ENCODE results near the gene DAGLB. TPM values are rescaled to one million over a fixed set of nuclear protein-coding genes. Genes with fewer than 3 reads are reported as not detected.
A peak's percentile ranks its signal among the peaks of the same experiment; 100 is the strongest.

Gene DAGLB
- total RNA-seq, 1 experiment from 2014 or later: 23.4 TPM

DNA sequence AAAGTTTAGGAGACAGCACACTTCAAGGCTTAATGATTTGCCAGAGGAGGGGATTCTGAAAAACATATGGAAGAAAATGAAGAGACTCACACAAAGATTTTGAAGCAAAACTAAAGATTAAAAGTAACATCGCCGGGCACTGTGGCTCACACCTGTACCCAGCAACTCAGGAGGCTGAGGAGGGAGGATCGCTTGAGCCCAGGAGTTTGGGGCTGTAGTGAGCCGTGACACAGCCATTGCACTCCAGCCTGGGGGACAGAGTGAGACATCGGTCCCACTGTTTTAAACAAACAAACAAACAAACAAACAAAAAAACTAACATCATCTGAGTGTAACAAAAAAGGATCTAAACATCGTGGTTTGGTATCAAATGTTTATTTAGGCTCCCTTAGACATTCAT, 33.7 kb upstream of the DAGLB start:
- H3K4me2 ChIP-seq (ENCODE audit: low read length): peak overlapping the region; percentile 79

DNA sequence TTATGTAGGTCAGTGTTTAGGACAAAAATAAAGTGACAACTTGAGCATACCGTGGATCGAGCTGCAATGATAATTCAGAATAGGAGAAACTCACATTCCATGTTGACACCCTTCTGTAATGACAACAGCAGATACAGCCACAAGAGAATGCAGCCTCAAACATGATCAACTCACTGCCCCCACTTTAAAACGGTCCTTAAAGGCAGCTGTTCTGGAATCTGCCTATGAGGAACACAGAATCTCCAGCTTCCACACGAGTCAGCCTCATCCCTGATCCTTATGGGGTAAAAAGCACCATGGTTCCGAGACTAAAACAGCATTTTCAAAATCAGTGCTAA, 32.5 kb upstream of the DAGLB start:
- no peak for ATAC-seq
- TF ChIP-seq EZH2phosphoT487 (IDR thresholded peaks at IDR 0.05; ENCODE audit: borderline replicate concordance, low read length) (no peak), EZH2 (IDR thresholded peaks at IDR 0.05; ENCODE audit: low read length, unreplicated experiment) (no peak)
- TF ChIP-seq, protein P1, sequence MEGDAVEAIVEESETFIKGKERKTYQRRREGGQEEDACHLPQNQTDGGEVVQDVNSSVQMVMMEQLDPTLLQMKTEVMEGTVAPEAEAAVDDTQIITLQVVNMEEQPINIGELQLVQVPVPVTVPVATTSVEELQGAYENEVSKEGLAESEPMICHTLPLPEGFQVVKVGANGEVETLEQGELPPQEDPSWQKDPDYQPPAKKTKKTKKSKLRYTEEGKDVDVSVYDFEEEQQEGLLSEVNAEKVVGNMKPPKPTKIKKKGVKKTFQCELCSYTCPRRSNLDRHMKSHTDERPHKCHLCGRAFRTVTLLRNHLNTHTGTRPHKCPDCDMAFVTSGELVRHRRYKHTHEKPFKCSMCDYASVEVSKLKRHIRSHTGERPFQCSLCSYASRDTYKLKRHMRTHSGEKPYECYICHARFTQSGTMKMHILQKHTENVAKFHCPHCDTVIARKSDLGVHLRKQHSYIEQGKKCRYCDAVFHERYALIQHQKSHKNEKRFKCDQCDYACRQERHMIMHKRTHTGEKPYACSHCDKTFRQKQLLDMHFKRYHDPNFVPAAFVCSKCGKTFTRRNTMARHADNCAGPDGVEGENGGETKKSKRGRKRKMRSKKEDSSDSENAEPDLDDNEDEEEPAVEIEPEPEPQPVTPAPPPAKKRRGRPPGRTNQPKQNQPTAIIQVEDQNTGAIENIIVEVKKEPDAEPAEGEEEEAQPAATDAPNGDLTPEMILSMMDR (conservative IDR thresholded peaks at IDR 0.05; ENCODE audit: low read depth, low read length): no peak
- H3F3A ChIP-seq (ENCODE audit: low read length, unreplicated experiment): no peaks in the 10 kb centered on the region
- CTCF ChIA-PET: no interaction called here
- peaks cover 17% of the 10 kb centered on the region; the same call in 1 of the 2 replicates for H3K36me3 ChIP-seq (ENCODE audit: low read depth, low read length)
- peaks cover 87% of the 10 kb centered on the region for H3K79me2 ChIP-seq (ENCODE audit: low read length)
- no peaks in the 10 kb centered on the region for H3K9me3 ChIP-seq (ENCODE audit: low read length)
- BruUV-seq (replicated peaks): no TSS peak
- DNase-seq: no peak
- peak overlapping the region; percentile 79 for H3K4me2 ChIP-seq (ENCODE audit: low read length)
- no peak overlapping the region for H3K9ac ChIP-seq (ENCODE audit: low read length)
- H3K4me3 ChIP-seq (ENCODE audit: low read length): peak overlapping the region; percentile 100; the same call in 1 of the 2 replicates
- peaks cover 78% of the 10 kb centered on the region for H4K20me1 ChIP-seq (ENCODE audit: low read length)
- H2AFZ ChIP-seq (ENCODE audit: low read length): no peak overlapping the region
- no peak overlapping the region for H3K27ac ChIP-seq (ENCODE audit: low read length)
- H3K27me3 ChIP-seq (ENCODE audit: low read length): no peaks in the 10 kb centered on the region
- H3K4me1 ChIP-seq (ENCODE audit: insufficient read depth, low read length): peaks cover 32% of the 10 kb centered on the region
- intact Hi-C loops (cut with micrococcal nuclease): no loop called here
- H3K9me2 ChIP-seq (replicated peaks; ENCODE audit: low read length): no peaks in the 10 kb centered on the region
- POLR2A ChIA-PET (ENCODE audit: unreplicated experiment): no interaction called here

More for the DNA sequence above, 33.7 kb upstream of the DAGLB start:
- H3K9me2 ChIP-seq (replicated peaks; ENCODE audit: low read length): no peaks in the 10 kb centered on the region
- POLR2A ChIA-PET (ENCODE audit: unreplicated experiment): no interaction called here
- no peaks in the 10 kb centered on the region for H3K27me3 ChIP-seq (ENCODE audit: low read length)
- CTCF ChIA-PET: no interaction called here
- peaks cover 15% of the 10 kb centered on the region; the same call in 1 of the 2 replicates for H3K36me3 ChIP-seq (ENCODE audit: low read depth, low read length)
- BruUV-seq (replicated peaks): no TSS peak
- peaks cover 32% of the 10 kb centered on the region for H3K4me1 ChIP-seq (ENCODE audit: insufficient read depth, low read length)
- no peak for ATAC-seq
- H3F3A ChIP-seq (ENCODE audit: low read length, unreplicated experiment): no peaks in the 10 kb centered on the region
- no peak overlapping the region for H2AFZ ChIP-seq (ENCODE audit: low read length)
- peaks cover 66% of the 10 kb centered on the region for H4K20me1 ChIP-seq (ENCODE audit: low read length)
- intact Hi-C loops (cut with micrococcal nuclease): no loop called here
- TF ChIP-seq, protein P1 (conservative IDR thresholded peaks at IDR 0.05; ENCODE audit: low read depth, low read length): no peak
- TF ChIP-seq EZH2 (IDR thresholded peaks at IDR 0.05; ENCODE audit: low read length, unreplicated experiment) (no peak), EZH2phosphoT487 (IDR thresholded peaks at IDR 0.05; ENCODE audit: borderline replicate concordance, low read length) (no peak)
- H3K27ac ChIP-seq (ENCODE audit: low read length): no peak overlapping the region
- H3K4me3 ChIP-seq (ENCODE audit: low read length): peak overlapping the region; percentile 100
- peaks cover 75% of the 10 kb centered on the region for H3K79me2 ChIP-seq (ENCODE audit: low read length)
- DNase-seq: no peak
- no peaks in the 10 kb centered on the region for H3K9me3 ChIP-seq (ENCODE audit: low read length)
- H3K9ac ChIP-seq (ENCODE audit: low read length): 0 out of 2 replicates have a peak overlapping the region, but pooled peaks have one; percentile 95

DNA sequence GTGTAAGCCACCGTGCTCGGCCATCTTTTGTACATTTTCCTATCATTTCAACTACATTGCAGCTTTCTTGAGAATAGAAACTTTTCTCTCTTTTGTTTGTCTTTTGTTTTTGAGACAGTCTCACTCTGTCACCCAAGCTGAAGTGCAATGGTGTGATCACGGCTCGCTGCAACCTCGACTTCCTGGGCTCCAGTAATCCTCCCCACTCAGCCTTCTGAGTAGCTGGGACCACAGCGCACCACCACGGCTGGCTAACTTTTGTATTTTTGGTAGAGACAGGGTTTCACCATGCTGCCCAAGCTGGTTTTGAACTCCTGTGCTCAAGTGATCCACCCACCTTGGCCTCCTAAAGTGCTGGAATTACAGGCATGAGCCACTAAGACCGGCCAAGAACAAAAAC, 31.3 kb upstream of the DAGLB start:
- H3K4me3 ChIP-seq (ENCODE audit: low read length): no peak overlapping the region
- TF ChIP-seq EZH2 (IDR thresholded peaks at IDR 0.05; ENCODE audit: low read length, unreplicated experiment): no peak
- TF ChIP-seq, protein P1 (conservative IDR thresholded peaks at IDR 0.05; ENCODE audit: low read depth, low read length): no peak
- TF ChIP-seq EZH2phosphoT487 (IDR thresholded peaks at IDR 0.05; ENCODE audit: borderline replicate concordance, low read length): no peak
- ATAC-seq (no peak), DNase-seq (no peak)
- no TSS peak for BruUV-seq (replicated peaks)
- no peaks in the 10 kb centered on the region for H3K9me2 ChIP-seq (replicated peaks; ENCODE audit: low read length)
- H3K9me3 ChIP-seq (ENCODE audit: low read length): no peaks in the 10 kb centered on the region
- peaks cover 99% of the 10 kb centered on the region for H3K79me2 ChIP-seq (ENCODE audit: low read length)
- H3K27me3 ChIP-seq (ENCODE audit: low read length): no peaks in the 10 kb centered on the region
- H3K4me2 ChIP-seq (ENCODE audit: low read length): no peak overlapping the region
- H3K9ac ChIP-seq (ENCODE audit: low read length): no peak overlapping the region
- H3K36me3 ChIP-seq (ENCODE audit: low read depth, low read length): peaks cover 23% of the 10 kb centered on the region; the same call in 1 of the 2 replicates
- CTCF ChIA-PET: no interaction called here
- H3K27ac ChIP-seq (ENCODE audit: low read length): no peak overlapping the region
- intact Hi-C loops (cut with micrococcal nuclease): no loop called here
- H2AFZ ChIP-seq (ENCODE audit: low read length): no peak overlapping the region
- peaks cover 90% of the 10 kb centered on the region for H4K20me1 ChIP-seq (ENCODE audit: low read length)
- H3K4me1 ChIP-seq (ENCODE audit: insufficient read depth, low read length): peaks cover 25% of the 10 kb centered on the region
- H3F3A ChIP-seq (ENCODE audit: low read length, unreplicated experiment): no peaks in the 10 kb centered on the region
- POLR2A ChIA-PET (ENCODE audit: unreplicated experiment): no interaction called here

Measured in PC-3 (cell line).